RWPE1 (cell line): Measurements from ENCODE around the gene SUPT3H.

Source experiments
- CTCF ChIA-PET: fragments of 350-600 bp; sonication (Branson Sonifier 250); formaldehyde crosslinking; extraction: SDS; loops from one replicate; lab custom pipeline; 2021; lab: Yijun Ruan, JAX
- POLR2A ChIA-PET: fragments of 400-600 bp; formaldehyde crosslinking; extraction: SDS; loops from one replicate; lab custom pipeline; 2020; ENCODE audit warnings: antibody characterized with exemption; ENCODE audit not compliant: low non-redundant PET; lab: Yijun Ruan, JAX
- DNase-seq: peaks from one replicate; pipeline ENCODE4 v3.0.0; 2012; ENCODE audit warnings: low spot score
- H3K27ac ChIP-seq: fragments of 450-650 bp; 2 replicates; pipeline ENCODE4 v1.5.1; 2017
- CTCF ChIP-seq: fragments of 450-650 bp; conservative IDR thresholded peaks from 2 replicates; pipeline ENCODE4 v1.5.1; 2017; ENCODE audit warnings: low read depth, mild to moderate bottlenecking

The SUPT3H gene

GRCh38 chr6:44784195-44784594 lies 593.5 kb downstream of the SUPT3H start:
- ChIA-PET POLR2A (no interaction called here), CTCF (no interaction called here)
- DNase-seq = no peak
- no peak overlapping the region for H3K27ac ChIP-seq
- no peak for TF ChIP-seq CTCF

GRCh38 chr6:44782892-44783291 lies 594.8 kb downstream of the SUPT3H start:
- CTCF ChIA-PET = interaction anchor here (0.6 kb wide), 1 partner anchor 110 kb away, joined by 5 read pairs; no protein-coding TSS in a partner anchor
- no peak for DNase-seq
- POLR2A ChIA-PET = no interaction called here
- TF ChIP-seq CTCF = no peak
- no peak overlapping the region for H3K27ac ChIP-seq

- ChIA-PET CTCF (interaction anchor here (0.6 kb wide), 2 partner anchors 16 to 637 kb away, joined by 3 read pairs; no protein-coding TSS in a partner anchor), POLR2A (no interaction called here)
Measured at GRCh38 chr6:44781912-44782597, 595.7 kb downstream of the SUPT3H start.

GRCh38 chr6:44780161-44780560 lies 597.6 kb downstream of the SUPT3H start:
- ChIA-PET POLR2A (no interaction called here), CTCF (interaction anchor here (1.1 kb wide), 1 partner anchor 124 kb away, joined by 3 read pairs; no protein-coding TSS in a partner anchor)
- TF ChIP-seq CTCF = no peak
- DNase-seq = no peak
- H3K27ac ChIP-seq = no peak overlapping the region

More at GRCh38 chr6:44781912-44782597, 595.7 kb downstream of the SUPT3H start:
- no peak for DNase-seq
- H3K27ac ChIP-seq = no peak overlapping the region
- TF ChIP-seq CTCF = no peak

GRCh38 chr6:44779130-44779826 lies 598.5 kb downstream of the SUPT3H start:
- no peak for DNase-seq
- ChIA-PET POLR2A (interaction anchor here (0.6 kb wide), 1 partner anchor 436 kb away, joined by 3 read pairs; no protein-coding TSS in a partner anchor), CTCF (interaction anchor here (1.1 kb wide), 1 partner anchor 124 kb away, joined by 3 read pairs; no protein-coding TSS in a partner anchor)
- H3K27ac ChIP-seq = no peak overlapping the region
- TF ChIP-seq CTCF = no peak
